CD14-positive monocyte (primary cell): ENCODE data around the gene KCNJ13. TPM values are rescaled to one million over a fixed set of nuclear protein-coding genes. Genes with fewer than 3 reads are reported as not detected.

Source experiments
- DNase-seq, 3 donors: peaks; one replicate each; pipeline ENCODE4 v3.0.0-alpha.2; 2011 to 2022
- H2AFZ ChIP-seq: 2 replicates; pipeline ENCODE4 v1.6.0; 2012; ENCODE audit warnings: mild to moderate bottlenecking, low read depth, low read length, inconsistent platforms; ENCODE audit not compliant: insufficient read depth, poor library complexity, severe bottlenecking
- H3K27ac ChIP-seq, 2 donors: 1 replicate in 1 of 2; 2 replicates in 1 of 2; pipeline ENCODE4 v1.5.1; 2012 to 2013; ENCODE audit warnings: low read length in 2 of 2, control low read depth in 1 of 2, inconsistent platforms in 1 of 2, low read depth in 1 of 2, mild to moderate bottlenecking in 1 of 2
- H3K27me3 ChIP-seq, 2 donors: one replicate each; pipeline versions ENCODE4 v1.6.0 to v1.6.1; 2011 to 2013; ENCODE audit warnings: low read length in 2 of 2; ENCODE audit not compliant: control insufficient read depth in 2 of 2, insufficient read depth in 2 of 2
- H3K36me3 ChIP-seq, 2 donors: replicated peaks in 1 of 2; 1 replicate in 1 of 2; 2 replicates in 1 of 2; pipeline versions ENCODE4 v1.5.1 to v1.6.1; 2012 to 2013; ENCODE audit warnings: low read length in 2 of 2, control low read depth in 1 of 2, inconsistent platforms in 1 of 2, mild to moderate bottlenecking in 1 of 2; ENCODE audit not compliant: insufficient read depth in 2 of 2, control insufficient read depth in 1 of 2
- H3K4me1 ChIP-seq, 2 donors: 1 replicate in 1 of 2; 2 replicates in 1 of 2; pipeline versions ENCODE4 v1.5.1 to v1.6.1; 2012 to 2013; ENCODE audit warnings: low read length in 2 of 2, control low read depth in 1 of 2, inconsistent platforms in 1 of 2, mild to moderate bottlenecking in 1 of 2, moderate library complexity in 1 of 2; ENCODE audit not compliant: insufficient read depth in 2 of 2, control insufficient read depth in 1 of 2
- H3K4me2 ChIP-seq: replicated peaks from 2 replicates; pipeline ENCODE3; 2012; ENCODE audit warnings: low read length, moderate library complexity, mild to moderate bottlenecking; ENCODE audit not compliant: poor library complexity, severe bottlenecking; ENCODE audit errors: extremely low read depth
- H3K4me3 ChIP-seq, 3 experiments: fragments of 200-600 bp in 1 of 3; sonication (generic) in 1 of 3; replicated peaks in 1 of 3; 1 replicate in 2 of 3; 2 replicates in 1 of 3; pipeline ENCODE4 v1.5.1; 2011 to 2013; ENCODE audit warnings: low read length in 3 of 3, mild to moderate bottlenecking in 3 of 3, control low read depth in 2 of 3, low read depth in 2 of 3, inconsistent platforms in 1 of 3, moderate library complexity in 1 of 3
- H3K79me2 ChIP-seq: 2 replicates; pipeline ENCODE4 v1.6.0; 2012; ENCODE audit warnings: mild to moderate bottlenecking, control low read depth, inconsistent platforms, low read length, moderate library complexity; ENCODE audit not compliant: insufficient read depth
- H3K9ac ChIP-seq: 2 replicates; pipeline ENCODE4 v1.6.0; 2017; ENCODE audit warnings: low read length, mild to moderate bottlenecking; ENCODE audit not compliant: insufficient read depth, poor library complexity, severe bottlenecking
- H3K9me3 ChIP-seq, 2 donors: replicated peaks in 1 of 2; 1 replicate in 1 of 2; 2 replicates in 1 of 2; pipeline versions ENCODE4 v1.5.1 to v1.6.1; 2012 to 2013; ENCODE audit warnings: low read length in 2 of 2, control low read depth in 1 of 2; ENCODE audit not compliant: control insufficient read depth in 1 of 2, insufficient read depth in 1 of 2
- H4K20me1 ChIP-seq: 2 replicates; pipeline ENCODE4 v1.6.0; 2012; ENCODE audit warnings: mild to moderate bottlenecking, low read length, control low read depth, moderate library complexity; ENCODE audit not compliant: insufficient read depth
- H3K27ac Mint-ChIP-seq, 7 donors: one replicate each; pipeline ENCODE4 v1.8.0; 2020; ENCODE audit warnings: mild to moderate bottlenecking in 7 of 7, mixed read lengths in 7 of 7, moderate library complexity in 6 of 7, inconsistent platforms in 2 of 7
- H3K27me3 Mint-ChIP-seq, 3 donors: one replicate each; pipeline ENCODE4 v1.8.0; 2021 to 2022; ENCODE audit warnings: low read depth in 3 of 3, mild to moderate bottlenecking in 3 of 3, mixed read lengths in 3 of 3, moderate library complexity in 3 of 3, inconsistent platforms in 1 of 3
- H3K36me3 Mint-ChIP-seq, 2 donors: one replicate each; pipeline ENCODE4 v1.8.0; 2020; ENCODE audit warnings: mixed read lengths in 2 of 2, inconsistent platforms in 1 of 2, mild to moderate bottlenecking in 1 of 2
- H3K4me1 Mint-ChIP-seq: one replicate; pipeline ENCODE4 v1.8.0; 2020; ENCODE audit warnings: mild to moderate bottlenecking, mixed read lengths
- H3K4me3 Mint-ChIP-seq, 2 donors: one replicate each; pipeline ENCODE4 v1.8.0; 2020; ENCODE audit warnings: mild to moderate bottlenecking in 2 of 2, mixed read lengths in 2 of 2, moderate library complexity in 1 of 2
- H3K9me3 Mint-ChIP-seq, 7 donors: one replicate each; pipeline ENCODE4 v1.8.0; 2020 to 2022; ENCODE audit warnings: mixed read lengths in 7 of 7, mild to moderate bottlenecking in 6 of 7, moderate library complexity in 6 of 7, inconsistent platforms in 2 of 7
- CTCF ChIP-seq: fragments of 200-600 bp; IDR thresholded peaks from one replicate; pipeline ENCODE4 v1.8.0; 2022; ENCODE audit warnings: antibody characterized with exemption, mild to moderate bottlenecking
- WGBS: methylation state at CpG from one replicate; pipeline ENCODE4 v1.1.5; 2013; ENCODE audit warnings: missing lambda C conversion rate; ENCODE audit not compliant: insufficient coverage; 5-methylcytosine and 5-hydroxymethylcytosine counted together
- intact Hi-C, 2 donors: fragments of 100-400 bp; cut with micrococcal nuclease; formaldehyde crosslinking; loops; one replicate each; pipeline versions ENCODE4 v1.15.0 to v1.15.1; 2023
- polyA plus RNA-seq, 3 donors: library from polyadenylated mRNA; depleted of rRNA in 1 of 3; unstranded in 2 of 3; stranded (reverse) in 1 of 3; fragments of 300-500 nt in 2 of 3; fragments of >200 nt in 1 of 3; fragmentation: Illumina TruSeq in 2 of 3; gene quantifications; 1 replicate in 2 of 3; 2 replicates in 1 of 3; pipeline ENCODE4 v1.2.3, GENCODE V29; 2012 to 2021

Gene KCNJ13
- polyA plus RNA-seq, 3 donors = not detected

GRCh38 chr2:232781765-232782164 lies 5.4 kb upstream of the KCNJ13 start:
- H3K9ac ChIP-seq = no peak overlapping the region
- H3K4me3 ChIP-seq = no peak overlapping the region
- no peaks in the 10 kb centered on the region for H3K27me3 ChIP-seq
- Mint-ChIP-seq H3K9me3 (no peaks in the 10 kb centered on the region), H3K4me1 (no peaks in the 10 kb centered on the region), H3K27me3 (no peaks in the 10 kb centered on the region), H3K36me3 (peaks cover 35 to 45% of the 10 kb centered on the region in 2 donors), H3K4me3 (no peak overlapping the region), H3K27ac (peak overlapping the region in 2 of 7 donors; percentile 10 to 43)
- no peaks in the 10 kb centered on the region for H3K4me1 ChIP-seq
- H3K79me2 ChIP-seq = no peaks in the 10 kb centered on the region
- TF ChIP-seq CTCF = no peak
- intact Hi-C loops = no loop called here
- H3K36me3 ChIP-seq = peaks cover 24 to 61% of the 10 kb centered on the region in 2 donors
- DNase-seq = peak in 1 of 3 donors; percentile 5
- H3K4me2 ChIP-seq = no peak overlapping the region
- no peak overlapping the region for H3K27ac ChIP-seq
- no peak overlapping the region for H2AFZ ChIP-seq
- H4K20me1 ChIP-seq = no peaks in the 10 kb centered on the region
- H3K9me3 ChIP-seq = no peaks in the 10 kb centered on the region

GRCh38 chr2:232779934-232780333 lies 3.6 kb upstream of the KCNJ13 start:
- no peak overlapping the region for H3K4me3 ChIP-seq
- H3K4me2 ChIP-seq = no peak overlapping the region
- intact Hi-C loops = no loop called here
- no peak overlapping the region for H2AFZ ChIP-seq
- WGBS = no CpG with 5 or more reads among the region's 1 CpG
- no peaks in the 10 kb centered on the region for H4K20me1 ChIP-seq
- peaks cover 37 to 47% of the 10 kb centered on the region in 2 donors for H3K36me3 Mint-ChIP-seq
- no peaks in the 10 kb centered on the region for H3K27me3 Mint-ChIP-seq
- H3K9ac ChIP-seq = no peak overlapping the region
- DNase-seq = no peak
- no peaks in the 10 kb centered on the region for H3K4me1 Mint-ChIP-seq
- H3K27ac ChIP-seq = no peak overlapping the region
- H3K4me3 Mint-ChIP-seq = no peak overlapping the region
- TF ChIP-seq CTCF = no peak
- peaks cover 25 to 61% of the 10 kb centered on the region in 2 donors for H3K36me3 ChIP-seq
- H3K9me3 Mint-ChIP-seq = no peaks in the 10 kb centered on the region
- H3K4me1 ChIP-seq = no peaks in the 10 kb centered on the region
- H3K79me2 ChIP-seq = no peaks in the 10 kb centered on the region
- no peak overlapping the region for H3K27ac Mint-ChIP-seq
- no peaks in the 10 kb centered on the region for H3K9me3 ChIP-seq
- H3K27me3 ChIP-seq = no peaks in the 10 kb centered on the region
